Measurements from ENCODE around the gene FXYD6.

DNA sequence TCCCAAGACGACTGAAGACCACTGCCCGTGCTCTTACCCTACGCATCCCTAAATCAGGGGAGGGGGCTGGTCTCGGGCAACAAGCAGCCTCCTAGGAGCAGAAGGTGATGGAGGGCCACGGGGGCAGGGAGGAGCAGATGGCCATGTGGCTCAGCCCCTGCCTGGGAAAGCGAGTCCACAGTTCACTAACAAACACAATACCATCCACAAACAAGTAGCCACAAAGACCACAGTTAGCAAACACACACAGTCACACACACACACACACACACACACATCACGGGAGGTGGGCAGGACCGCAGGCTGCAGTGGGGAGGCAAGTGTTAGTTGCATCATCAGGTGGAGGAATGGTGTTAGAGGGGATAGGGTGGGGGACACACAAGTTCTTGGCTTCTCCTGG lies 38.7 kb downstream of the FXYD6 start:
- TF ChIP-seq, protein P1, sequence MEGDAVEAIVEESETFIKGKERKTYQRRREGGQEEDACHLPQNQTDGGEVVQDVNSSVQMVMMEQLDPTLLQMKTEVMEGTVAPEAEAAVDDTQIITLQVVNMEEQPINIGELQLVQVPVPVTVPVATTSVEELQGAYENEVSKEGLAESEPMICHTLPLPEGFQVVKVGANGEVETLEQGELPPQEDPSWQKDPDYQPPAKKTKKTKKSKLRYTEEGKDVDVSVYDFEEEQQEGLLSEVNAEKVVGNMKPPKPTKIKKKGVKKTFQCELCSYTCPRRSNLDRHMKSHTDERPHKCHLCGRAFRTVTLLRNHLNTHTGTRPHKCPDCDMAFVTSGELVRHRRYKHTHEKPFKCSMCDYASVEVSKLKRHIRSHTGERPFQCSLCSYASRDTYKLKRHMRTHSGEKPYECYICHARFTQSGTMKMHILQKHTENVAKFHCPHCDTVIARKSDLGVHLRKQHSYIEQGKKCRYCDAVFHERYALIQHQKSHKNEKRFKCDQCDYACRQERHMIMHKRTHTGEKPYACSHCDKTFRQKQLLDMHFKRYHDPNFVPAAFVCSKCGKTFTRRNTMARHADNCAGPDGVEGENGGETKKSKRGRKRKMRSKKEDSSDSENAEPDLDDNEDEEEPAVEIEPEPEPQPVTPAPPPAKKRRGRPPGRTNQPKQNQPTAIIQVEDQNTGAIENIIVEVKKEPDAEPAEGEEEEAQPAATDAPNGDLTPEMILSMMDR (IDR thresholded peaks at IDR 0.05) = no peak
- TF ChIP-seq POLR2A (IDR thresholded peaks at IDR 0.05) = no peak

Measured in Peyer's patch (tissue), 4 donors.